Measurements from ENCODE around the gene MRPL30. TPM values are rescaled to one million over a fixed set of nuclear protein-coding genes. Genes with fewer than 3 reads are reported as not detected.
A peak's percentile ranks its signal among the peaks of the same experiment; 100 is the strongest.
"Not testable (repeated sequence)": the region's sequence is repeated elsewhere in the genome, so short reads cannot be mapped to it uniquely, and the experiment has no call there.

Gene MRPL30
- total RNA-seq (28.4 and 30.7 TPM in 2 replicates), polyA plus RNA-seq (12.9 and 14.7 TPM in 2 replicates), polyA minus RNA-seq (17.4 and 19.6 TPM in 2 replicates), Bru-seq, nascent RNA (percentile 87 among the genes with signal in this experiment), BruChase-seq, experiment 1, labeled RNA remaining after a 6-hour chase (percentile 98 among the genes with signal in this experiment), BruChase-seq, experiment 2, labeled RNA remaining after a 2-hour chase (percentile 95 among the genes with signal in this experiment)
- polyA plus RNA-seq (2011; cell fraction: cytosol; rRNA removed), result 19.2 and 19.6 TPM in 2 replicates
- 10.0 and 12.1 TPM in 2 replicates for polyA plus RNA-seq (2011; cell fraction: nucleus; rRNA removed)
- polyA plus RNA-seq (2012), result 37.1 and 49.6 TPM in 2 replicates
- 26.0 TPM for polyA minus RNA-seq (2011; cell fraction: cytosol; rRNA and poly(A)+ RNA removed)
- 6.7 and 9.3 TPM in 2 replicates for polyA minus RNA-seq (2011; cell fraction: nucleus; rRNA and poly(A)+ RNA removed)
- long read RNA-seq, transcript MRPL30-201 (6 exons, 2,605 nt), result major isoform, 51 of 94 reads
- long read RNA-seq, partial matches to known transcripts, result 12 of 94 reads
- long read RNA-seq, other reads (novel, unspliced or antisense), result 31 of 94 reads

DNA sequence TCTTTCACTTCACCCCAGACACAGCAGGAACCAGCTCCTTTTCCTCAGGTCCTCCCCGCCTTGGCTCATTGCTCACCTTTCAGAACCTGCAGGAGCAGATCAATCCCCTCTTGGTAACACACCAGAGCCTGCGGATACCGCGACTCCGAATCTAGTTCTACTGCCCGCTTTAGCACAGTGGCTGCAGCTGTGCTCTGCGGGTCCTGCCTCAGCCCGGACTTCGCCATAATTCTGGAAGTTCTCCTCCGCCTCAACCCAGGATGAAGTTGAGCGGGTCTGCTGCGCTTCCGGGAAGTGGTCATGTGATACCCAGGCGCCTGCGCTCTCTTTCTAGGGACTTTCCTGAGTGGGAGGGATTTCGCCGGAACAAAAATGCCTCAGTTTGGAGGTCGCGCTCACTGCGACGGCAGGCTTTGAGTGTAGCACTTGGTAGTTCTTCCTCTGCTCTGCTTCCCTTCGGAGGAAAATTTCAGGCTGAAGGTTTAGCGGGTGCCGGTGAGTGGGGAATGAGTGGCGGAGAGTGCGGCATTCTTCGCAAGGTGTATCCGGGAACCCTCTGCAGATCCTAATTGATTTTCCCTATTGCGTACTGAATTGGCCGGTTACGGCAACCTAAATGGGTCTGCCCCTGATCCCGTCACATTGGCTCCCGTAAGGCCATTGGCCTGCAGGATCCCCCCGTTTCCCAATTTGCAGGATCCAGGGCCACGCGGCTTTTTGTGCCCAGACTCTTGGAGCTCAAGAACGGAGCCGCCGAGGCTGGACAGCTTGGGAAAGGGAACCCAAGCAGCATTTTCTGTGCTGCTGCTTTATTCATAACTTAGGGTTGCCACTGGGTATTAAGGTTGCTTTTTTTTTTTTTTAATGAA lies at the start of gene MRPL30, which contains the start of gene MITD1:
TSS of gene MRPL30 (plus strand) at position 430 of the 869 bp plus-strand sequence. CDS start 5,020 bp downstream, outside the sequence.
TSS of gene MITD1 (minus strand) at position 304 of the 869 bp plus-strand sequence. CDS start at position 227, 77 bp downstream.
- BruUV-seq (replicated peaks), result TSS peak; percentile 81
- H4K20me1 ChIP-seq (replicated peaks; ENCODE audit: control insufficient read depth, extremely low read depth, insufficient read depth, low read length), result no peaks in the 10 kb centered on the region
- peak within 1 kb of the TSS; percentile 48 for H3K27ac ChIP-seq (ENCODE audit: insufficient read depth, low read depth, low read length)
- peak within 1 kb of the TSS; percentile 98 for H3K4me2 ChIP-seq (ENCODE audit: insufficient read depth, low read length)
- peak within 1 kb of the TSS; percentile 77 for H2AFZ ChIP-seq (ENCODE audit: low read depth, low read length)
- peak; percentile 92 for FAIRE-seq
- intact Hi-C loops (cut with micrococcal nuclease), result loop anchor here (1.0 kb wide), 3 partner anchors 40 to 309 kb away; partner anchors contain the start of genes C2orf15, REV1 and TXNDC9
- no peaks in the 10 kb centered on the region for H3K27me3 ChIP-seq (ENCODE audit: control insufficient read depth in 2 of 2, insufficient read depth in 2 of 2, low read length in 2 of 2)
- no peaks in the 10 kb centered on the region for H3K36me3 ChIP-seq (ENCODE audit: control insufficient read depth in 2 of 2, extremely low read depth in 1 of 2, insufficient read depth in 2 of 2, low read length in 2 of 2)
- peak; percentile 99 for DNase-seq (ENCODE audit: low read depth, low spot score)
- H3K9me1 ChIP-seq (replicated peaks; ENCODE audit: control insufficient read depth, extremely low read depth, insufficient read depth, low read length), result no peaks in the 10 kb centered on the region
- H3K9me3 ChIP-seq (replicated peaks; ENCODE audit: control insufficient read depth, insufficient read depth, low read length), result no peaks in the 10 kb centered on the region
- TF ChIP-seq GATA2 (IDR thresholded peaks at IDR 0.05; ENCODE audit: insufficient read depth, insufficient read length, low read depth, low read length) (no peak), FOS (IDR thresholded peaks at IDR 0.05; ENCODE audit: borderline replicate concordance, insufficient read depth, low read length) (no peak), POLR2AphosphoS5 (IDR thresholded peaks at IDR 0.05; ENCODE audit: insufficient read depth, low read depth, low read length) (peak; percentile 87), POLR2A (IDR thresholded peaks at IDR 0.05; ENCODE audit: low read depth, low read length) (peak; percentile 80)
- TF ChIP-seq, protein P1, sequence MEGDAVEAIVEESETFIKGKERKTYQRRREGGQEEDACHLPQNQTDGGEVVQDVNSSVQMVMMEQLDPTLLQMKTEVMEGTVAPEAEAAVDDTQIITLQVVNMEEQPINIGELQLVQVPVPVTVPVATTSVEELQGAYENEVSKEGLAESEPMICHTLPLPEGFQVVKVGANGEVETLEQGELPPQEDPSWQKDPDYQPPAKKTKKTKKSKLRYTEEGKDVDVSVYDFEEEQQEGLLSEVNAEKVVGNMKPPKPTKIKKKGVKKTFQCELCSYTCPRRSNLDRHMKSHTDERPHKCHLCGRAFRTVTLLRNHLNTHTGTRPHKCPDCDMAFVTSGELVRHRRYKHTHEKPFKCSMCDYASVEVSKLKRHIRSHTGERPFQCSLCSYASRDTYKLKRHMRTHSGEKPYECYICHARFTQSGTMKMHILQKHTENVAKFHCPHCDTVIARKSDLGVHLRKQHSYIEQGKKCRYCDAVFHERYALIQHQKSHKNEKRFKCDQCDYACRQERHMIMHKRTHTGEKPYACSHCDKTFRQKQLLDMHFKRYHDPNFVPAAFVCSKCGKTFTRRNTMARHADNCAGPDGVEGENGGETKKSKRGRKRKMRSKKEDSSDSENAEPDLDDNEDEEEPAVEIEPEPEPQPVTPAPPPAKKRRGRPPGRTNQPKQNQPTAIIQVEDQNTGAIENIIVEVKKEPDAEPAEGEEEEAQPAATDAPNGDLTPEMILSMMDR (IDR thresholded peaks at IDR 0.05; ENCODE audit: extremely low read depth in 1 of 2, insufficient read depth in 1 of 2, low read depth in 1 of 2, low read length in 2 of 2), result no peak
- TF ChIP-seq, protein P2, sequence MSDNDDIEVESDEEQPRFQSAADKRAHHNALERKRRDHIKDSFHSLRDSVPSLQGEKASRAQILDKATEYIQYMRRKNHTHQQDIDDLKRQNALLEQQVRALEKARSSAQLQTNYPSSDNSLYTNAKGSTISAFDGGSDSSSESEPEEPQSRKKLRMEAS (IDR thresholded peaks at IDR 0.05; ENCODE audit: insufficient read depth, insufficient read length), result peak; percentile 71
- H3K79me2 ChIP-seq (ENCODE audit: control insufficient read depth, insufficient read depth, low read length), result peaks cover 68% of the 10 kb centered on the region
- ChIA-PET POLR2A (interaction anchor here (0.6 to 1.3 kb wide), 4 partner anchors 40 to 166 kb away, joined by 3 to 6 read pairs (median 4); partner anchors contain the start of genes C2orf15, EIF5B and TXNDC9), CTCF (interaction anchor here (1.4 to 2.3 kb wide), 3 partner anchors 14 to 532 kb away, joined by 3 to 10 read pairs (median 8); partner anchors contain the start of gene TXNDC9)
- peak within 1 kb of the TSS; percentile 67 to 93 (median 74) for H3K4me3 ChIP-seq (replicated peaks in 1 of 3; ENCODE audit: insufficient read depth in 1 of 3, low read depth in 1 of 3, low read length in 3 of 3)
- H3K9ac ChIP-seq (replicated peaks; ENCODE audit: extremely low read depth, insufficient read depth, low read length), result peak within 1 kb of the TSS; percentile 78
- dilution Hi-C loops (cut with MboI; ENCODE audit: extremely low pct_ligation_motif_present, low sequenced_read_pairs), result no loop called here
- peaks cover 17% of the 10 kb centered on the region for H3K4me1 ChIP-seq (ENCODE audit: control insufficient read depth, extremely low read depth, insufficient read depth, low read length)

DNA sequence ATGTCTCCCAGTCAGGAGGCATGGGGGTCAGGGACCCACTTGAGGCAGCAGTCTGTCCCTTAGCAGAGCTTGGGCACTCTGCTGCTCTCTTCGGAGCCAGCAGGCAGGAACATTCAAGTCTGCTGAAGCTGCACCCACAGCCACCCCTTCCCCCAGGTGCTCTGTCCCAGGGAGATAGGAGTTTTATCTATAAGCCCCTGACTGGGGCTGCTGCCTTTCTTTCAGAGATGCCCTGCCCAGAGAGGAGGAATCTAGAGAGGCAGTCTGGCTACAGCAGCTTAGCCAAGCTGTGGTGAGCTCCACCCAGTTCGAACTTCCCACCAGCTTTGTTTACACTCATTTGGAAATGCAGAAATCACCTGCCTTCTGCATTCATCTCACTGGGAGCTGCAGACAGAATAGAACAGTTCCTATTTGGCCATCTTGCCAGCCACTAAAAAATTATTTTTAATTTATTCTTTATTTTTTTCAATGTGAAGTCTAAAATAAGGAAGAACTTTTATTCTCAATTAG lies 45.9 kb upstream of the MRPL30 start:
- dilution Hi-C loops (cut with MboI; ENCODE audit: extremely low pct_ligation_motif_present, low sequenced_read_pairs); DNase-seq (ENCODE audit: low read depth, low spot score); FAIRE-seq; BruUV-seq (replicated peaks); H3K9ac ChIP-seq (replicated peaks; ENCODE audit: extremely low read depth, insufficient read depth, low read length); H3K79me2 ChIP-seq (ENCODE audit: control insufficient read depth, insufficient read depth, low read length); POLR2A ChIA-PET; H3K9me3 ChIP-seq (replicated peaks; ENCODE audit: control insufficient read depth, insufficient read depth, low read length); H3K36me3 ChIP-seq (ENCODE audit: control insufficient read depth in 2 of 2, extremely low read depth in 1 of 2, insufficient read depth in 2 of 2, low read length in 2 of 2); H3K4me3 ChIP-seq (replicated peaks in 1 of 3; ENCODE audit: insufficient read depth in 1 of 3, low read depth in 1 of 3, low read length in 3 of 3); H3K4me1 ChIP-seq (ENCODE audit: control insufficient read depth, extremely low read depth, insufficient read depth, low read length); intact Hi-C loops (cut with micrococcal nuclease); H4K20me1 ChIP-seq (replicated peaks; ENCODE audit: control insufficient read depth, extremely low read depth, insufficient read depth, low read length); H3K4me2 ChIP-seq (ENCODE audit: insufficient read depth, low read length); H3K9me1 ChIP-seq (replicated peaks; ENCODE audit: control insufficient read depth, extremely low read depth, insufficient read depth, low read length); H2AFZ ChIP-seq (ENCODE audit: low read depth, low read length); H3K27ac ChIP-seq (ENCODE audit: insufficient read depth, low read depth, low read length): not testable (repeated sequence)
- peaks cover 17% of the 10 kb centered on the region in 2 experiments for H3K27me3 ChIP-seq (ENCODE audit: control insufficient read depth in 2 of 2, insufficient read depth in 2 of 2, low read length in 2 of 2)
- CTCF ChIA-PET, result interaction anchor here (0.9 kb wide), 1 partner anchor 8 kb away, joined by 4 read pairs; no protein-coding TSS in a partner anchor
